GM21717 (cell line): ENCODE data around the gene IDH3A.

Source experiments
- ATAC-seq: cut with Tn5 transposase; IDR thresholded peaks from one replicate; pipeline ENCODE4 v1.9.1; 2021; ENCODE audit warnings: mild to moderate bottlenecking, moderate library complexity; ENCODE audit not compliant: unreplicated experiment

IDH3A gene

GRCh38 chr15:78164010-78164409 is 14.8 kb downstream of the IDH3A start:
- no peak for ATAC-seq

GRCh38 chr15:78167227-78167888 is 18.2 kb downstream of the IDH3A start:
- ATAC-seq, result peak; percentile 73

GRCh38 chr15:78168608-78169007 is 19.4 kb downstream of the IDH3A start:
- ATAC-seq, result no peak

- peak; percentile 65 for ATAC-seq
These were observed 21.9 kb downstream of the IDH3A start for GRCh38 chr15:78170848-78171773.

- ATAC-seq, result no peak
These were observed 22.8 kb downstream of the IDH3A start for GRCh38 chr15:78171864-78172472.

GRCh38 chr15:78174401-78174800 is 25.2 kb downstream of the IDH3A start:
- ATAC-seq, result no peak

- ATAC-seq, result no peak
These were observed 26.2 kb downstream of the IDH3A start for GRCh38 chr15:78175330-78175729.

- no peak for ATAC-seq
These were observed 28.3 kb downstream of the IDH3A start for GRCh38 chr15:78177447-78177873.

GRCh38 chr15:78178064-78178463 is 28.9 kb downstream of the IDH3A start:
- ATAC-seq, result no peak

GRCh38 chr15:78179286-78179840 is 30.2 kb downstream of the IDH3A start:
- no peak for ATAC-seq

GRCh38 chr15:78179906-78180305 is 30.7 kb downstream of the IDH3A start:
- ATAC-seq, result no peak

GRCh38 chr15:78182336-78182700 is 33.2 kb downstream of the IDH3A start:
- ATAC-seq, result no peak

- ATAC-seq, result no peak
These were observed 33.7 kb downstream of the IDH3A start for GRCh38 chr15:78182821-78183220.

GRCh38 chr15:78192826-78193594 is 43.8 kb downstream of the IDH3A start:
- no peak for ATAC-seq

- ATAC-seq, result no peak
These were observed 44.8 kb downstream of the IDH3A start for GRCh38 chr15:78193731-78194567.

GRCh38 chr15:78194568-78194925 is 45.4 kb downstream of the IDH3A start:
- ATAC-seq, result no peak

- no peak for ATAC-seq
These were observed 46.6 kb downstream of the IDH3A start for GRCh38 chr15:78195735-78196201.

- no peak for ATAC-seq
These were observed 48.5 kb downstream of the IDH3A start for GRCh38 chr15:78197632-78198031.

GRCh38 chr15:78200276-78200930 is 51.2 kb downstream of the IDH3A start:
- no peak for ATAC-seq
